CD4-positive, alpha-beta T cell treated with Interleukin-1 beta for 1 hour (primary cell): Measurements from ENCODE around the gene SCTR.

Experiments
- DNase-seq, 2 donors: peaks; one replicate each; pipeline ENCODE4 v3.0.0-alpha.2; 2020 to 2022

SCTR gene

DNA sequence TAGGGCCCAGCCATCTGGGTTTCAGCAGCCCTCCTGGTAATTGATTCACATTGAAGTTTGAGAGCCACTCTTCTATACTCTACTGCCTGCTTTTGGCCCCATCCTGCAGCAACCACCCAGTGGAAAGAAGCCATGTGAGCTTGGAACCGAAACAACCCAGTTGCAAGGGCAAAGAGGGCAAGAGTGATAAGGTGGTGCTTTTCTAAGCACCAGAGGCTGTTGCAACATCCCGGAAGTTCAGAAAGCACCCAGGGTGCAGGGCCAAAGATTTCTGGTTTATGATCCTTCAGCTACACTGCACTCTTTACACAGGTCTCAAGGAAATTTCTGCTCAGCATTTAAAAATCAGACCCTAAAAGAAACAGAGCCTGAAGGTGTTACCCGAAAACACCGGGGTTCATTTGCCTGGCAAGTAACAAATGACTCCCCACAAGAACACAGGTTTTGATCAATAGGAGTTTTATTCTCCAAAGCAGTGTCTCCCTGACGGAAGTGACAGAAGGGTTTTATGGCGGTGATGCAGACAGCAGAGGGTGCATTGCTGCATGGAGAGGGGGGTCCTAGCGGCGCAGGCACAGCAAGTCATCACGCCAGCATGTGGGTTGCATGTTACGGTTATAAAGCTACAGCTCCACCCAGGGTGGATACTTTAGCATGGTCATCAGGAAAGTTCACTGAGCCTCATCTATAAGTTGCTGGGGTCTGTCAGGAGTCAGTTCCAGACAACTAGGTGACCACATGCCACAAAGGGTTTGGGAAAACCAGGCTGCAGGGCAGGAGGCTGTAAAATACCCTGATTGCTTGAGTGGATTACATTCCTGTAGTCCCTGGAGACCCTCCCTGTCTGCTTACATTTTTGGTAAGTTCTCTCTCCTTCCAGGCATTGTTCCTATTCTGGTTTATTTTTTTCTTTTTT is 121.4 kb downstream of the SCTR start:
- DNase-seq: no peak

DNA sequence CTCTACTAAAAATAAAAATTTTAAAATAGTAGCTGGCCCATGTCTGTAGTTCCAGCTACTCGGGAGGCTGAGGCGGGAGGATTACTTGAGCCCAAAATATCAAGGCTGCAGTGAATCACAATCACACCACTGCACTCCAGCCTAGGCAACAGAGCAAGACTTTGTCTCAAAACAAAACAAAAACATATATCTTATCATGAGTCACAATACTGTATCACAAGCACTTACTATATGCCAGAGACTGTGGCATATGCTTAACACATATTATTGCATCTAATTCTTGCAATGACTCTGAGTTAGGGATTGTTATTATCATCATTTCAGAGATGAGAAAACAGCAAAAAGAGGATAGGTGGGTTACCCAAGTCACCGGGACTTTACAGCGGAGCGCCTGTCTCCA is 122.2 kb downstream of the SCTR start:
- DNase-seq: no peak

- DNase-seq: no peak
These were observed 127.1 kb downstream of the SCTR start for GRCh38 chr2:119397196-119397595.

- DNase-seq: no peak
These were observed 130.1 kb downstream of the SCTR start for GRCh38 chr2:119393971-119394748.
